Left lung (tissue), 10 donors: ENCODE data around the gene OPN1LW. TPM values are rescaled to one million over a fixed set of nuclear protein-coding genes. Genes with fewer than 3 reads are reported as not detected.

Experiments used
- ATAC-seq: fragments of 200-7000 bp; cut with Tn5 transposase; one replicate; pipeline ENCODE4 v1.9.1; 2020; ENCODE audit warnings: moderate library complexity
- DNase-seq, 4 donors: peaks; one replicate each; pipeline ENCODE4 v3.0.0-alpha.2; 2013 to 2020
- H3K27ac ChIP-seq, 2 donors: fragments of 200-600 bp; sonication (generic) in 1 of 2; one replicate each; pipeline versions ENCODE4 v1.5.0 to v1.8.0; 2020 to 2021
- H3K27me3 ChIP-seq, 2 donors: fragments of 200-600 bp; sonication (generic) in 1 of 2; one replicate each; pipeline versions ENCODE4 v1.5.0 to v1.8.0; 2020 to 2021
- H3K36me3 ChIP-seq, 2 donors: fragments of 200-600 bp; sonication (generic) in 1 of 2; one replicate each; pipeline versions ENCODE4 v1.5.0 to v1.8.0; 2020 to 2021
- H3K4me1 ChIP-seq, 2 donors: fragments of 200-600 bp; one replicate each; pipeline ENCODE4 v1.8.0; 2021
- H3K4me3 ChIP-seq, 2 donors: fragments of 200-600 bp; sonication (generic) in 1 of 2; one replicate each; pipeline versions ENCODE4 v1.5.0 to v1.8.0; 2020 to 2021; ENCODE audit warnings: mild to moderate bottlenecking in 1 of 2
- H3K9me3 ChIP-seq, 2 donors: fragments of 200-600 bp; sonication (generic) in 1 of 2; one replicate each; pipeline versions ENCODE4 v1.5.0 to v1.8.0; 2020 to 2021
- CTCF ChIP-seq, 2 donors: fragments of 200-600 bp; sonication (generic) in 1 of 2; IDR thresholded peaks; one replicate each; pipeline versions ENCODE4 v1.5.0 to v1.8.0; 2021; ENCODE audit warnings: antibody characterized with exemption in 2 of 2
- intact Hi-C, 2 donors: fragments of 100-400 bp; cut with DNase I; formaldehyde crosslinking; loops; one replicate each; pipeline versions ENCODE4 v1.11.2 to v1.14.2; 2022
- polyA plus RNA-seq, 6 donors: library from polyadenylated mRNA; unstranded; fragments of 120-200 nt; gene quantifications; one replicate each; pipeline ENCODE4 v1.2.1, GENCODE V29; 2013; ENCODE audit not compliant: insufficient read length in 6 of 6
- total RNA-seq, 2 donors: library from RNA; stranded (reverse); fragmentation: NEBNext Ultra II Directional; extraction: Animal tissue kit (Norgen Biotek cat#: 25700); gene quantifications; one replicate each; pipeline ENCODE4 v1.2.1, GENCODE V29; 2021
- donor health status: DM: no; HTN: yes; CAD: no.
- donor health status: DM: no; HTN: no; CAD: no.

Gene OPN1LW
- total and polyA plus RNA-seq, 8 donors = not detected

- peaks cover 0 to 16% of the 10 kb centered on the region in 2 donors for H3K4me1 ChIP-seq
- peak overlapping the region in 1 of 2 donors; percentile 53 for H3K27ac ChIP-seq
- DNase-seq (peak in 2 of 4 donors; percentile 57 to 80), ATAC-seq (peak; percentile 69)
- H3K9me3 ChIP-seq = no peaks in the 10 kb centered on the region
- intact Hi-C loops = no loop called here
- no peaks in the 10 kb centered on the region for H3K36me3 ChIP-seq
- no peak overlapping the region for H3K4me3 ChIP-seq
- no peak for TF ChIP-seq CTCF (IDR thresholded peaks at IDR 0.05)
- H3K27me3 ChIP-seq = no peaks in the 10 kb centered on the region
Observed at GRCh38 chrX:154123241-154124219, 20.5 kb upstream of the OPN1LW start.

GRCh38 chrX:154125391-154126040 lies 18.5 kb upstream of the OPN1LW start:
- no peaks in the 10 kb centered on the region for H3K9me3 ChIP-seq
- no peak overlapping the region for H3K4me3 ChIP-seq
- TF ChIP-seq CTCF (IDR thresholded peaks at IDR 0.05) = no peak
- ATAC-seq (no peak), DNase-seq (peak in 1 of 4 donors; percentile 34)
- no peaks in the 10 kb centered on the region for H3K27me3 ChIP-seq
- H3K27ac ChIP-seq = no peak overlapping the region
- peaks cover 0 to 16% of the 10 kb centered on the region in 2 donors for H3K4me1 ChIP-seq
- no peaks in the 10 kb centered on the region for H3K36me3 ChIP-seq
- intact Hi-C loops = no loop called here

- Histone ChIP-seq H3K9me3 (no peaks in the 10 kb centered on the region), H3K27ac (no peak overlapping the region), H3K4me3 (no peak overlapping the region), H3K4me1 (peaks cover 0 to 16% of the 10 kb centered on the region in 2 donors), H3K36me3 (no peaks in the 10 kb centered on the region), H3K27me3 (no peaks in the 10 kb centered on the region)
- no peak for ATAC-seq
- intact Hi-C loops = no loop called here
- no peak for TF ChIP-seq CTCF (IDR thresholded peaks at IDR 0.05)
- no peak for DNase-seq
Observed at GRCh38 chrX:154126101-154126500, 17.9 kb upstream of the OPN1LW start.

GRCh38 chrX:154131955-154132354 lies 12.1 kb upstream of the OPN1LW start:
- Histone ChIP-seq H3K4me1 (peaks cover 0 to 5% of the 10 kb centered on the region in 2 donors), H3K36me3 (no peaks in the 10 kb centered on the region), H3K9me3 (no peaks in the 10 kb centered on the region), H3K27ac (no peak overlapping the region), H3K4me3 (no peak overlapping the region), H3K27me3 (no peaks in the 10 kb centered on the region)
- intact Hi-C loops = no loop called here
- no peak for TF ChIP-seq CTCF (IDR thresholded peaks at IDR 0.05)
- ATAC-seq = no peak
- DNase-seq = no peak

- ATAC-seq (no peak), DNase-seq (no peak)
- no peak for TF ChIP-seq CTCF (IDR thresholded peaks at IDR 0.05)
- H3K4me3 ChIP-seq = no peak overlapping the region
- peaks cover 0 to 5% of the 10 kb centered on the region in 2 donors for H3K4me1 ChIP-seq
- H3K9me3 ChIP-seq = no peaks in the 10 kb centered on the region
- no peak overlapping the region for H3K27ac ChIP-seq
- intact Hi-C loops = no loop called here
- no peaks in the 10 kb centered on the region for H3K36me3 ChIP-seq
- H3K27me3 ChIP-seq = no peaks in the 10 kb centered on the region
Observed at GRCh38 chrX:154132366-154132765, 11.7 kb upstream of the OPN1LW start.
